ENCODE measurements around the gene KCNMB2. TPM values are rescaled to one million over a fixed set of nuclear protein-coding genes. Genes with fewer than 3 reads are reported as not detected.

KCNMB2 gene
- total RNA-seq, 1 experiment from 2014 or later, result not detected

DNA sequence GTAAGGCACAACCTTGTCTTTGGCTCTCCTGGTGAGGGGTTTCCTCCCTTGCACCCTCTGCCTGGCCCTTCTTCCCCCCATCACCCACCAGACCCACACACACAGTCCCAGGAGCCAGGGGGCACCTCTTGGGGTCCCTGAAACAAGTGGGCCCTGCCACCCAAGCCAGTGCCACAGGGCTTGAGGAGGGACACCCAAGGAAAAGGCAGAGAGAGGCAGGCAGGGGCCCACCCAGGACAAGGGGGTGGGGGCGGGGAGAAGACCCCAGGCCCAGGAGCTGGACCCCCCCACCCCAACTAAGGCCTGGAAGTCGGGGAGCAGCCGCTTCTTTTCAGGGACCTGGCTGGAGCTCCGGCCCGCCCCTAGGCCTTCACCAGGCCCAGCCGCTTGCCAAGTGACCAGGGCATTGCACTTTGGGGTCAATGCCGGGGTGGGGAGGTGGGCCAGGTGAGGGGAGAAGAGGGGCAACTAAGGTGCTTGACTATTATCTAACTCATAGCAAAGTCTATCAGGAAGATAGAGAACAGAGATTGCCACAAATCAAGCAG, 88.9 kb downstream of the KCNMB2 start:
- ChIA-PET POLR2A (no interaction called here), CTCF (no interaction called here)
- H3K9me3 Mint-ChIP-seq, result 0 out of 2 replicates have a peak, but pooled peaks cover under 1% of the 10 kb centered on the region
- DNase-seq (ENCODE audit: low spot score), result no peak
- TF ChIP-seq JUN (CRISPR knock-in tag; IDR thresholded peaks at IDR 0.05), result no peak
- TF ChIP-seq GTF2I (CRISPR knock-in tag; conservative IDR thresholded peaks at IDR 0.05), result no peak
- TF ChIP-seq, protein P1, sequence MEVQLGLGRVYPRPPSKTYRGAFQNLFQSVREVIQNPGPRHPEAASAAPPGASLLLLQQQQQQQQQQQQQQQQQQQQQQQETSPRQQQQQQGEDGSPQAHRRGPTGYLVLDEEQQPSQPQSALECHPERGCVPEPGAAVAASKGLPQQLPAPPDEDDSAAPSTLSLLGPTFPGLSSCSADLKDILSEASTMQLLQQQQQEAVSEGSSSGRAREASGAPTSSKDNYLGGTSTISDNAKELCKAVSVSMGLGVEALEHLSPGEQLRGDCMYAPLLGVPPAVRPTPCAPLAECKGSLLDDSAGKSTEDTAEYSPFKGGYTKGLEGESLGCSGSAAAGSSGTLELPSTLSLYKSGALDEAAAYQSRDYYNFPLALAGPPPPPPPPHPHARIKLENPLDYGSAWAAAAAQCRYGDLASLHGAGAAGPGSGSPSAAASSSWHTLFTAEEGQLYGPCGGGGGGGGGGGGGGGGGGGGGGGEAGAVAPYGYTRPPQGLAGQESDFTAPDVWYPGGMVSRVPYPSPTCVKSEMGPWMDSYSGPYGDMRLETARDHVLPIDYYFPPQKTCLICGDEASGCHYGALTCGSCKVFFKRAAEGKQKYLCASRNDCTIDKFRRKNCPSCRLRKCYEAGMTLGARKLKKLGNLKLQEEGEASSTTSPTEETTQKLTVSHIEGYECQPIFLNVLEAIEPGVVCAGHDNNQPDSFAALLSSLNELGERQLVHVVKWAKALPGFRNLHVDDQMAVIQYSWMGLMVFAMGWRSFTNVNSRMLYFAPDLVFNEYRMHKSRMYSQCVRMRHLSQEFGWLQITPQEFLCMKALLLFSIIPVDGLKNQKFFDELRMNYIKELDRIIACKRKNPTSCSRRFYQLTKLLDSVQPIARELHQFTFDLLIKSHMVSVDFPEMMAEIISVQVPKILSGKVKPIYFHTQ (CRISPR knock-in tag; IDR thresholded peaks at IDR 0.05), result no peak
- TF ChIP-seq FOXK1 (CRISPR knock-in tag; IDR thresholded peaks at IDR 0.05), result no peak
- no peak for TF ChIP-seq ZNF396 (CRISPR knock-in tag; IDR thresholded peaks at IDR 0.05; ENCODE audit: borderline replicate concordance)
- TF ChIP-seq ZNF671 (CRISPR knock-in tag; IDR thresholded peaks at IDR 0.05), result no peak
- TF ChIP-seq NR2C2 (CRISPR knock-in tag; IDR thresholded peaks at IDR 0.05), result no peak
- no peak for TF ChIP-seq ZNF121 (CRISPR knock-in tag; IDR thresholded peaks at IDR 0.05)
- TF ChIP-seq TP53 (CRISPR knock-in tag; IDR thresholded peaks at IDR 0.05), result no peak
- TF ChIP-seq ZNF416 (CRISPR knock-in tag; IDR thresholded peaks at IDR 0.05), result no peak
- TF ChIP-seq, protein P2, sequence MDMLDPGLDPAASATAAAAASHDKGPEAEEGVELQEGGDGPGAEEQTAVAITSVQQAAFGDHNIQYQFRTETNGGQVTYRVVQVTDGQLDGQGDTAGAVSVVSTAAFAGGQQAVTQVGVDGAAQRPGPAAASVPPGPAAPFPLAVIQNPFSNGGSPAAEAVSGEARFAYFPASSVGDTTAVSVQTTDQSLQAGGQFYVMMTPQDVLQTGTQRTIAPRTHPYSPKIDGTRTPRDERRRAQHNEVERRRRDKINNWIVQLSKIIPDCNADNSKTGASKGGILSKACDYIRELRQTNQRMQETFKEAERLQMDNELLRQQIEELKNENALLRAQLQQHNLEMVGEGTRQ (CRISPR knock-in tag; IDR thresholded peaks at IDR 0.05), result no peak
- no peak for TF ChIP-seq GRHL2 (CRISPR knock-in tag; IDR thresholded peaks at IDR 0.05; ENCODE audit: insufficient replicate concordance, severe bottlenecking)
- TF ChIP-seq ZNF317 (CRISPR knock-in tag; IDR thresholded peaks at IDR 0.05; ENCODE audit: borderline replicate concordance, low read depth), result no peak
- TF ChIP-seq, protein P3, sequence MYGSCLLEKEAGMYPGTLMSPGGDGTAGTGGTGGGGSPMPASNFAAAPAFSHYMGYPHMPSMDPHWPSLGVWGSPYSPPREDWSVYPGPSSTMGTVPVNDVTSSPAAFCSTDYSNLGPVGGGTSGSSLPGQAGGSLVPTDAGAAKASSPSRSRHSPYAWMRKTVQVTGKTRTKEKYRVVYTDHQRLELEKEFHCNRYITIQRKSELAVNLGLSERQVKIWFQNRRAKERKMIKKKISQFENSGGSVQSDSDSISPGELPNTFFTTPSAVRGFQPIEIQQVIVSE (CRISPR knock-in tag; IDR thresholded peaks at IDR 0.05; ENCODE audit: borderline replicate concordance), result no peak
- ATAC-seq, result no peak
- no peak overlapping the region for H3K27ac Mint-ChIP-seq
- no peak overlapping the region for H3K4me3 Mint-ChIP-seq
- H3K4me1 Mint-ChIP-seq, result no peaks in the 10 kb centered on the region
- no peaks in the 10 kb centered on the region for H3K36me3 Mint-ChIP-seq
- H3K27me3 Mint-ChIP-seq (ENCODE audit: low read depth), result no peaks in the 10 kb centered on the region

DNA sequence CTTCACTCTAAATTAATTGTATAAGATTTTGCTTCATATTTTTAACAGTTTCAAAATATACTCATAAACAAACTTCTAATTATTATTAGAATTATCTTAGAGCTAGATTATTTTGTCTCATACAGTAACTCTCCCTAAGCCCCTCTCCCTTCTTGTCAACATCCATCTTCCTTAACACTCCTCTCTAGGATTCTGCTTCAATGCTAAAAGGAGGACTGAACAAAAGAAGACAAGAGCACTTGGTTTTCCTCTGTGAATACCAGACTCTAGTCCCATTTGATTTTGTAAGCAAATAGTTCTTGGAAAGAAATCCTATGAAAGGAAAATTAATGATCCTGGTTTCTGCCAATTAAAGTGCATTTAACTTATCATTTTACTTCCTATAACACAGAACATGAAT, 91.8 kb downstream of the KCNMB2 start:
- ChIA-PET POLR2A (no interaction called here), CTCF (no interaction called here)
- Mint-ChIP-seq H3K36me3 (peaks cover 3% of the 10 kb centered on the region; the same call in 1 of the 2 replicates), H3K9me3 (peaks cover 14% of the 10 kb centered on the region), H3K27me3 (ENCODE audit: low read depth) (no peaks in the 10 kb centered on the region), H3K4me1 (no peaks in the 10 kb centered on the region), H3K4me3 (no peak overlapping the region), H3K27ac (no peak overlapping the region)
- no peak for ATAC-seq
- no peak for DNase-seq (ENCODE audit: low spot score)
- TF ChIP-seq ZNF138 (CRISPR knock-in tag; conservative IDR thresholded peaks at IDR 0.05) (no peak), PRRX2 (CRISPR knock-in tag; IDR thresholded peaks at IDR 0.05) (no peak), OVOL2 (CRISPR knock-in tag; IDR thresholded peaks at IDR 0.05; ENCODE audit: borderline replicate concordance) (no peak), ZNF219 (CRISPR knock-in tag; IDR thresholded peaks at IDR 0.05; ENCODE audit: borderline replicate concordance) (no peak), ELF4 (CRISPR knock-in tag; IDR thresholded peaks at IDR 0.05; ENCODE audit: low read depth) (no peak), GTF2I (CRISPR knock-in tag; conservative IDR thresholded peaks at IDR 0.05) (no peak), HMGA2 (CRISPR knock-in tag; IDR thresholded peaks at IDR 0.05) (no peak), TEAD1 (CRISPR knock-in tag; IDR thresholded peaks at IDR 0.05) (no peak), GABPB1 (CRISPR knock-in tag; IDR thresholded peaks at IDR 0.05) (no peak)
- TF ChIP-seq, protein P4, sequence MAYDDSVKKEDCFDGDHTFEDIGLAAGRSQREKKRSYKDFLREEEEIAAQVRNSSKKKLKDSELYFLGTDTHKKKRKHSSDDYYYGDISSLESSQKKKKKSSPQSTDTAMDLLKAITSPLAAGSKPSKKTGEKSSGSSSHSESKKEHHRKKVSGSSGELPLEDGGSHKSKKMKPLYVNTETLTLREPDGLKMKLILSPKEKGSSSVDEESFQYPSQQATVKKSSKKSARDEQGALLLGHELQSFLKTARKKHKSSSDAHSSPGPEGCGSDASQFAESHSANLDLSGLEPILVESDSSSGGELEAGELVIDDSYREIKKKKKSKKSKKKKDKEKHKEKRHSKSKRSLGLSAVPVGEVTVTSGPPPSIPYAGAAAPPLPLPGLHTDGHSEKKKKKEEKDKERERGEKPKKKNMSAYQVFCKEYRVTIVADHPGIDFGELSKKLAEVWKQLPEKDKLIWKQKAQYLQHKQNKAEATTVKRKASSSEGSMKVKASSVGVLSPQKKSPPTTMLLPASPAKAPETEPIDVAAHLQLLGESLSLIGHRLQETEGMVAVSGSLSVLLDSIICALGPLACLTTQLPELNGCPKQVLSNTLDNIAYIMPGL (CRISPR knock-in tag; IDR thresholded peaks at IDR 0.05), result no peak
- TF ChIP-seq, protein P5, sequence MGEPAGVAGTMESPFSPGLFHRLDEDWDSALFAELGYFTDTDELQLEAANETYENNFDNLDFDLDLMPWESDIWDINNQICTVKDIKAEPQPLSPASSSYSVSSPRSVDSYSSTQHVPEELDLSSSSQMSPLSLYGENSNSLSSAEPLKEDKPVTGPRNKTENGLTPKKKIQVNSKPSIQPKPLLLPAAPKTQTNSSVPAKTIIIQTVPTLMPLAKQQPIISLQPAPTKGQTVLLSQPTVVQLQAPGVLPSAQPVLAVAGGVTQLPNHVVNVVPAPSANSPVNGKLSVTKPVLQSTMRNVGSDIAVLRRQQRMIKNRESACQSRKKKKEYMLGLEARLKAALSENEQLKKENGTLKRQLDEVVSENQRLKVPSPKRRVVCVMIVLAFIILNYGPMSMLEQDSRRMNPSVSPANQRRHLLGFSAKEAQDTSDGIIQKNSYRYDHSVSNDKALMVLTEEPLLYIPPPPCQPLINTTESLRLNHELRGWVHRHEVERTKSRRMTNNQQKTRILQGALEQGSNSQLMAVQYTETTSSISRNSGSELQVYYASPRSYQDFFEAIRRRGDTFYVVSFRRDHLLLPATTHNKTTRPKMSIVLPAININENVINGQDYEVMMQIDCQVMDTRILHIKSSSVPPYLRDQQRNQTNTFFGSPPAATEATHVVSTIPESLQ (CRISPR knock-in tag; IDR thresholded peaks at IDR 0.05), result no peak
- TF ChIP-seq, protein P3 (CRISPR knock-in tag; IDR thresholded peaks at IDR 0.05; ENCODE audit: borderline replicate concordance), result no peak
